A673 (cell line): Measurements from ENCODE around the gene AGR3. TPM values are rescaled to one million over a fixed set of nuclear protein-coding genes. Genes with fewer than 3 reads are reported as not detected.

ENCODE experiments used
- BruUV-seq: library from RNA; stranded (reverse); fragments of 400-500 nt; replicated peaks from 2 replicates; lab custom pipeline; 2021; lab: Mats Ljungman, UMichigan
- CTCF ChIA-PET: fragments of 300-600 bp; sonication (Branson Sonifier 250); formaldehyde crosslinking; loops from one replicate; lab custom pipeline; 2022; ENCODE audit warnings: antibody characterized with exemption; lab: Charles Lee
- POLR2A ChIA-PET: fragments of 300-600 bp; sonication (Branson Sonifier 250); formaldehyde crosslinking; loops from one replicate; lab custom pipeline; 2022; ENCODE audit warnings: antibody characterized with exemption; ENCODE audit not compliant: low non-redundant PET; lab: Charles Lee
- DNase-seq: peaks from one replicate; pipeline ENCODE4 v3.0.0-alpha.2; 2015; ENCODE audit warnings: low spot score
- H3K27ac ChIP-seq: fragments of 200-600 bp; sonication (generic); 2 replicates; pipeline ENCODE4 v1.5.1; 2016; ENCODE audit warnings: mixed run types, low read depth, mild to moderate bottlenecking, mixed read lengths, antibody characterized with exemption, low read length; ENCODE audit not compliant: poor library complexity, severe bottlenecking
- H3K27me3 ChIP-seq: fragments of 200-600 bp; sonication (generic); replicated peaks from 2 replicates; pipeline ENCODE4 v1.6.1; 2017; ENCODE audit warnings: mixed run types, low read depth, mild to moderate bottlenecking, mixed read lengths, antibody characterized with exemption, low read length; ENCODE audit not compliant: insufficient read depth, poor library complexity
- H3K36me3 ChIP-seq: fragments of 200-600 bp; sonication (generic); 2 replicates; pipeline ENCODE4 v1.6.1; 2016; ENCODE audit warnings: mixed run types, mild to moderate bottlenecking, mixed read lengths, antibody characterized with exemption, low read length; ENCODE audit not compliant: insufficient read depth, poor library complexity, severe bottlenecking
- H3K4me1 ChIP-seq: fragments of 200-600 bp; sonication (generic); 2 replicates; pipeline ENCODE4 v1.6.1; 2017; ENCODE audit warnings: mixed run types, mild to moderate bottlenecking, mixed read lengths, antibody characterized with exemption, low read length; ENCODE audit not compliant: insufficient read depth, poor library complexity, severe bottlenecking
- H3K4me3 ChIP-seq: fragments of 200-600 bp; sonication (generic); 2 replicates; pipeline ENCODE4 v1.5.1; 2016; ENCODE audit warnings: low read depth, mixed run types, mild to moderate bottlenecking, mixed read lengths, low read length; ENCODE audit not compliant: poor library complexity, severe bottlenecking
- H3K9me3 ChIP-seq: fragments of 200-600 bp; sonication (generic); 2 replicates; pipeline ENCODE4 v1.6.1; 2016; ENCODE audit warnings: mixed run types, low read depth, mild to moderate bottlenecking, mixed read lengths, antibody characterized with exemption, low read length; ENCODE audit not compliant: poor library complexity, severe bottlenecking
- CTCF ChIP-seq: fragments of 300-800, 200-600 bp; sonication (generic); conservative IDR thresholded peaks from 2 replicates; pipeline ENCODE4 v1.5.1; 2017; ENCODE audit warnings: low read depth, mild to moderate bottlenecking, antibody characterized with exemption, low read length, moderate library complexity, mixed read lengths
- EZH2 ChIP-seq: fragments of 200-600 bp; sonication (generic); IDR thresholded peaks from 2 replicates; pipeline ENCODE4 v1.6.1; 2017; ENCODE audit warnings: borderline replicate concordance, low read depth, mild to moderate bottlenecking, mixed read lengths, antibody characterized with exemption, low read length; ENCODE audit not compliant: poor library complexity, severe bottlenecking
- intact Hi-C: fragments of 100-400 bp; cut with micrococcal nuclease; formaldehyde crosslinking; loops from one replicate; pipeline ENCODE4 v1.10.0; 2022; ENCODE audit not compliant: unreplicated experiment
- total RNA-seq: library from RNA; stranded (reverse); gene quantifications from 2 replicates; pipeline ENCODE4 v1.2.3, GENCODE V29; 2021

AGR3 gene
- total RNA-seq, 1 experiment from 2014 or later: not detected

- POLR2A ChIA-PET: interaction anchor here (0.6 kb wide), 1 partner anchor 17 kb away, joined by 8 read pairs; no protein-coding TSS in a partner anchor
- intact Hi-C loops: no loop called here
Measured at GRCh38 chr7:16905300-16906044, 23.7 kb upstream of the AGR3 start.

GRCh38 chr7:16904076-16904475 is 22.3 kb upstream of the AGR3 start:
- ChIA-PET CTCF (no interaction called here), POLR2A (no interaction called here)
- Histone ChIP-seq H3K4me3 (no peak overlapping the region), H3K36me3 (no peaks in the 10 kb centered on the region), H3K9me3 (no peaks in the 10 kb centered on the region), H3K4me1 (peaks cover 13% of the 10 kb centered on the region), H3K27me3 (no peaks in the 10 kb centered on the region), H3K27ac (no peak overlapping the region)
- no peak for DNase-seq
- no peak for TF ChIP-seq EZH2
- no peak for TF ChIP-seq CTCF
- intact Hi-C loops: no loop called here
- BruUV-seq: no TSS peak

More at GRCh38 chr7:16905300-16906044, 23.7 kb upstream of the AGR3 start:
- Histone ChIP-seq H3K9me3 (no peaks in the 10 kb centered on the region), H3K36me3 (no peaks in the 10 kb centered on the region), H3K4me1 (peaks cover 13% of the 10 kb centered on the region), H3K27me3 (no peaks in the 10 kb centered on the region), H3K4me3 (no peak overlapping the region), H3K27ac (no peak overlapping the region)
- peak; percentile 82 for DNase-seq
- BruUV-seq: no TSS peak
- CTCF ChIA-PET: no interaction called here
- TF ChIP-seq EZH2: no peak
- no peak for TF ChIP-seq CTCF

- ChIA-PET POLR2A (no interaction called here), CTCF (no interaction called here)
- no peaks in the 10 kb centered on the region for H3K27me3 ChIP-seq
- H3K9me3 ChIP-seq: peaks cover 5% of the 10 kb centered on the region
- H3K27ac ChIP-seq: no peak overlapping the region
- peaks cover 6% of the 10 kb centered on the region for H3K4me1 ChIP-seq
- no peak for DNase-seq
- no peak overlapping the region for H3K4me3 ChIP-seq
- BruUV-seq: no TSS peak
- H3K36me3 ChIP-seq: no peaks in the 10 kb centered on the region
- TF ChIP-seq CTCF: no peak
- no peak for TF ChIP-seq EZH2
- intact Hi-C loops: no loop called here
Measured at GRCh38 chr7:16900209-16900768, 18.5 kb upstream of the AGR3 start.
